GM12892 (cell line): Measurements from ENCODE around the gene SLC6A6.
A peak's percentile ranks its signal among the peaks of the same experiment; 100 is the strongest.

Source experiments
- DNase-seq: peaks from one replicate; pipeline ENCODE4 v3.0.0; 2011; ENCODE audit not compliant: insufficient read length
- FAIRE-seq: peaks from 2 replicates; lab custom pipeline; 2011; peaks lifted over from hg19 to GRCh38; lab: Jason Lieb, UNC
- POLR2A ChIP-seq: IDR thresholded peaks from 2 replicates; pipeline ENCODE4 v1.6.1; 2011; ENCODE audit warnings: low read depth, low read length, control low read depth
- POLR2AphosphoS5 ChIP-seq: IDR thresholded peaks from 2 replicates; pipeline ENCODE4 v1.6.1; 2011; ENCODE audit warnings: low read depth, low read length, control low read depth
- TAF1 ChIP-seq: IDR thresholded peaks from 2 replicates; pipeline ENCODE4 v1.6.1; 2011; ENCODE audit warnings: low read depth, mild to moderate bottlenecking, control low read depth, low read length, borderline replicate concordance

The SLC6A6 gene

DNA sequence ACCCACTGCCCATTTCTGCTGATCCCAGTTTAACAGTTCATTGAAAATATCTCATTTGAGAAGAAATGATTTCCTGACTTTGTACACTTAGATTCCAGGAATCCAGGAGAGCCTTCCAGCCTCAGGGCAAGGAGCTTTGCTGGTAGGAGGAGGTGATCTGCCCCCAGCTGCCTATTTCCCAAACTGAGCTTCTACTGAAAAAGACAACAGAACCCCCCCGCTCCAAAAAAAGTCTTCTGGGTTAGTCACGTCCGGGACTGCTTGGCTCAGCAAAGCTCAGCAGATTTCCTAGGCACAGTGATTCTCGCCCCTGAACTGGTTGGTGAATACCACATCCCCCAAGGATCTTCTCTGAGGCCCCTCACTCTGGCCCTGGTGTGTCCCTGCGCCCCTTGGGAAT lies 13.1 kb downstream of the SLC6A6 start:
- FAIRE-seq (no peak), DNase-seq (no peak)
- TF ChIP-seq TAF1 = no peak
- TF ChIP-seq POLR2AphosphoS5 = no peak
- TF ChIP-seq POLR2A = no peak

DNA sequence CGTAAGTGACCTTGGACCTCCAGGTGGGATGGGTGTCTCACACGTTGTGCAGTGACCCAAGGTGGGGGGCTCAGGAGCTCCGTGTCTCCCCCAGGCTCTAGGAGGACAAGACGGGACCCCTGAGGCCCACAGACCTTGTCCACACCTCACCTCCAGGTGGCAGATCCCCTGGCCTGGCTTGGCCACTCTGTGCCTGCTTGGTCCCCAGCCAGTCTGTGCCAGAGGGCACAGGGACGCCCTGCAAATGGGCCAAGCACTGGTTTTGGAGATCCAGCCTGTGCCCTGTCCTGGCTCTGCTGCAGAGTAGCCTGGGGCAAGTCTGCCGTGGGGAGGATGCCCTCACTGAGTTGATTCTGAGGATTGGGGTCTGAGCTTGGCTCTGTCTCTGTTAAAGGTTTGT lies 14.0 kb downstream of the SLC6A6 start:
- DNase-seq (no peak), FAIRE-seq (no peak)
- TF ChIP-seq POLR2AphosphoS5 (no peak), TAF1 (no peak), POLR2A (no peak)

GRCh38 chr3:14418296-14419250 lies 16.2 kb downstream of the SLC6A6 start:
- no peak for FAIRE-seq
- no peak for DNase-seq
- TF ChIP-seq POLR2A (no peak), TAF1 (no peak), POLR2AphosphoS5 (no peak)

- FAIRE-seq = no peak
- TF ChIP-seq POLR2A (no peak), TAF1 (no peak), POLR2AphosphoS5 (no peak)
- DNase-seq = no peak
Measured at GRCh38 chr3:14422016-14422963, 19.9 kb downstream of the SLC6A6 start.

DNA sequence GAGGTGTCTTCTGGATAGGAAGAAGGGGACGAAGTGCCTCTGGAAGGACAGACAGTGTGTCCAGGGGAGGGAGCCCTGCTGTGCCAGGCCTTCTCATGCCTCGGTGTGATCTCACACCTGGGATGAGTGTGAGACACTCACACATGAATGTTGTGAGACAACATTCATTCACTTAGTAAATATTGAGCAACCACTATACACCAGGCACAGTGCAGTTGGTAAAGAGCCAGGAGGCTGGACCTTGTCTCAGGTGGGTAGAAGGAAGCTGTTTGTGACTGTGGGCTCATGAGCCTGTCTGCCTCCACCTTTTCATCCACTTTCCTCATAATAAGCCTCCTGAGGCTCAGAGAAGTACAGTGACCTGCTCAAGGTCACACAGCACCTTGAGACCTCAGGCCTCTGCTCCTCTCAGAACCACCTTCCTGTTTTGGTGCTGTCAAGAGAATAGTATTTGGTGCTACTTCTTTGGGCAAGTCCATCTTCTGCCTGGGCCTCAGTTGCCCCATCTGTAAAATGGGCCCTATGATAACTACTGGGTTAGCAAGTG lies 20.9 kb downstream of the SLC6A6 start:
- FAIRE-seq (peak; percentile 14), DNase-seq (no peak)
- TF ChIP-seq POLR2AphosphoS5 = no peak
- no peak for TF ChIP-seq TAF1
- no peak for TF ChIP-seq POLR2A

DNA sequence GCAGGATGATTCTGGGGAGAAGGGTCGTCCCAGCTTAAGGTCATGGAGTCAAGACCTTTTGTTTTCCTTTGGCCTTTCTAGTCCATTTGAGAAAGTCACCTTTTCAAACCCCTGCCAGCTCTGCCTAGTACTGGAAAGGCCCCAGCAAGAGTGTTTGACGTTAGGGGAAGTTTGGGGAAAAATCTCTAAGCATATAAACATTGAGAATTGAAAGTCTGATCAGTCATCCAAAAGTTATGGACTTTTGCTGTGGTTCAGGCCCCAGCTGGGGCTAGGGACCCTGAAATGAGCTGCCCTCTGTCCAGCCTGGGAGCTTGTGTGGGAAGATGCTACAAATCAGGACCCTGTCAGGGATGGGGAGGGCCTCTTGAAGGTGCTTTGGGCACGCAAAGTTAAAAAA lies 21.6 kb downstream of the SLC6A6 start:
- TF ChIP-seq POLR2AphosphoS5 = no peak
- TF ChIP-seq TAF1 = no peak
- TF ChIP-seq POLR2A = no peak
- peak; percentile 14 for FAIRE-seq
- DNase-seq = no peak

DNA sequence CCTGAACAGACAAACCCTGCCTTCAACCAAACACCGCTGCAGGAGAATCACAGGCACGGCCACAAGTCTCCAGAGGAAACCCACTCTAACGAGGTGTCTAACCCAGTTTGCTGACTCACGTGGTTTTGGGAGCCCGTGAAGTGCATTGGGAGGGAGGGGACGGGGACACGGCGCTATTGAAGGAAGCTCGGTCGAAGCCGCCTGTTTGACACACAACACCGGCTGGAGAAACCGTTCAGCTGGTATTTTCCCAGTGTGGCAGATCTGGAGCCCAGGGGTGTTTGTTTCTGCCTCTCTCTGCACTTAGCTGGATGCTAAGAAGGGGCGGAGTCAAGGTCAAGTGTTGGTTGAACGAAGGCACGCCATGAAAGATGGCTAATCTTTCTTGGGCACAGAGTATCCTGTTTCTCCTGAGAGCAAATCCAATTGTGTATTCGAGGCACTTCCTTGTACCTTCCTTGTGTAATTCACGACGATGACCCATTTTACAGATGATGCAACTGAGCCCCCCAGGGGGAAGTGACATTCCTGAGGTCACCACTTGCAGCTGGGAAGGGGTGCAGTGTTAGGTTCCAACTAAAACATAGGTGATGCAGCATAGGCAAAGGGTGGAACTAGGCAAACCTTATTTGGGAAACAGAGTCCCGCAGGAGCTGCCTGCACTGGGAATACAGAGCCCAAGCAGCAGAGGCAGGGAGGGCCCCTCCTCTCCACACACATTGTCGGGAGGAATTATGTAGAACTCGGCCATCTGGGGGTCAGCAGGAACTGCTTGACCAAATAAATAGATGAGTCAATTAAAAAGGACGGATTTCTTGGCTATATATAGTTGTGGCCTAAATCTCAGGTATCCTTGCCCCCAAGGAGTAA lies 22.5 kb downstream of the SLC6A6 start:
- no peak for TF ChIP-seq POLR2A
- TF ChIP-seq TAF1 = no peak
- no peak for TF ChIP-seq POLR2AphosphoS5
- FAIRE-seq (peak; percentile 64), DNase-seq (no peak)

DNA sequence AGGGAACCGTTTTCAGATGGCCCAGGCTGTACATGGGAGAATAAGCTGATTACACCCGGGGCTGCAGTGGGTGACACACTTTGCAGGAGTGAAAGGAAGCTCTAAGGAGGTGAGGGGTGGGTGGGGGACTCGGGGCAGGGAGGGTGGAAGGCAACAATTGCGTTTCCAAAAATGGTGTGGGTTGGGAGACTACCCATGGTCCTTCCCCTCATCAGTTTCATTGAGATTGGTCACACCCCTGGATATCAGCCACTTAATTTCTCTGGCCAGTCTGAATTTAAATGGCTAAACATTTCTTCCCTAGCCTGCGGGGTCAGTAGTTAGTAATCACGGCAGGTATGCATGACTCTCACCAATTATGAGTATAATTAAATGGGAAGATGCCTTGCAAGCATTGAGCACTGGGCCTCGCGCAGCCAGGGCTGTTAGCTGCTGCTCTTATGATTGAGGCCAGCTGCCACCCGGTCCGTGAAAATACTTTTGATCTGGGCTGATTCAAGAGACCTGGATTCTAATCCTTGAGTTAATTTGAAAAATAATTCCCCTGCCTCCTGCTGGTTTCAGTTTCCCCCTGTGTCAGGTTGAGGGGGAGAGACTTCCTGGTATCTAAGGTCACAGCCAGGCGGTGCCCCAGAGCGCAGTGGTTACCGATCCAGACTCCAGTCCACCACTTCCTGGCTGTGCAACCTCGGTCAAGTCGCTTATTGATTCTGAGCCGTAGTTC lies 23.3 kb downstream of the SLC6A6 start:
- no peak for TF ChIP-seq TAF1
- TF ChIP-seq POLR2A = no peak
- no peak for TF ChIP-seq POLR2AphosphoS5
- DNase-seq (no peak), FAIRE-seq (peak; percentile 21)

DNA sequence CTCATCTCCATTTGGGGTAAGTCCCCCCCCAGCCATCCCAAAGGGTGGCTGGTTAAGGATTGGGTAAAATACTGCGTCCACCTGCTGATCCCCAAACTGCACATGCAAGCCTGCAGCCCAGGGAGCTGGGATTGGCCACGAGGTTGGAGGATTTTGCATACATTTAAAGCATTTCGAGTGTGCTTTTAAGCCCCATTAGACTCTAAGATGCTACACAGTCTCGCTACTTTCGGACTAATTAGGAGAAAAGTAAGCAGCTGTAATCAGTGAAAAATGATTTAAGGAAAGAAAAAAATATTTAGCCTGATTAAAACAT lies 23.9 kb downstream of the SLC6A6 start:
- no peak for DNase-seq
- no peak for FAIRE-seq
- TF ChIP-seq POLR2AphosphoS5 (no peak), POLR2A (no peak), TAF1 (no peak)
